GM15510 (cell line): ENCODE measurements around the gene RPP25.
A peak's percentile ranks its signal among the peaks of the same experiment; 100 is the strongest.

ENCODE experiments used
- POLR2A ChIP-seq: IDR thresholded peaks from 3 replicates; pipeline ENCODE4 v1.6.1; 2011; ENCODE audit warnings: borderline replicate concordance; ENCODE audit not compliant: insufficient read length; ENCODE audit errors: extremely low read depth

The RPP25 gene

DNA sequence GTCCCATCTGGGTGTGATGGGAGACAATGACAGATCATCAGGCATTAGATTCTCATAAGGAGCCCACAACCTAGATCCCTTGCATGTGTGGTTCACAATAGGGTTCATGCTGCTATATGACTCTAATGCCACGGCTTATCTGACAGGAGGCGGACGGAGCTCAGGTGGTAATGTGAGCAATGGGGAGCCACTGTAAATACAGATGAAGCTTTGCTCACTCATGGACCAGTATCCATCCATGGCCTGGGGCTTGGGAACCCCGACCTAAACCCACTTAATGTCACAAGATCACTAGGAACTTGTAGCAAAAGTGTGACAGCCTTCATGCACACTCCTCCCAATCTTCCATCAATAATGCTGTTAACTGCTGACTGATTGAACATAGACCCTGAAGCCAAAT is 47.9 kb downstream of the RPP25 start:
- no peak for TF ChIP-seq POLR2A

- TF ChIP-seq POLR2A = no peak
Observed at GRCh38 chr15:74907163-74907870, 49.3 kb downstream of the RPP25 start.

GRCh38 chr15:74906450-74907162 is 50.0 kb downstream of the RPP25 start, which contains the start of gene FAM219B:
Gene FAM219B (minus strand): TSS chr15:74906851. CDS start chr15:74906800, 51 bp downstream.
- TF ChIP-seq POLR2A = peak; percentile 95

DNA sequence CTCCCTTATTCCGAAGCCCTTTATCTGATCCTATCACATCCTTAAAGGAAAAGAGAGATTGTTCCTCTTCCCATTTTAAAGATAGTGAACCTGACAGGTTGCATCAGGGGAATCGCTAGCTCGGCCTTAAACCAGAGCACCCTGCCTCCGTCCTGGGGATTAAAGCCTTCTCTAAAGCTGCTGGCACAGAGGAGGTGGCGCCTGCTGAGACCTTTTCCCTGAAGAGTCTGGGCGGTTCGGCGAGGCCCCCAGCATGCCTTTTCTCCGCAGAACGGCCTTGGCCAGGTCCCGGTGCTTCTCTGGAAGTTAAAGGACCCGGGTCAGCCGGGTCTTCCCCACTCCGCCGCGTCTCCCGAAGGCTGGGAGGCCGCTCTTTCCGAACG is 50.5 kb downstream of the RPP25 start:
- TF ChIP-seq POLR2A = no peak
